ENCODE measurements around the gene SEH1L.

- TF ChIP-seq CTCF (IDR thresholded peaks at IDR 0.05) (no peak), POLR2A (IDR thresholded peaks at IDR 0.05) (no peak)
These were observed 63.9 kb downstream of the SEH1L start for GRCh38 chr18:13011719-13012118.

Measured in esophagus squamous epithelium (tissue), 4 donors.